Measurements from ENCODE around the gene TRIM40. TPM values are rescaled to one million over a fixed set of nuclear protein-coding genes. Genes with fewer than 3 reads are reported as not detected.
"Not testable (repeated sequence)": the region's sequence is repeated elsewhere in the genome, so short reads cannot be mapped to it uniquely, and the experiment has no call there.

The TRIM40 gene
- total and polyA plus RNA-seq, 9 donors = not detected

- no peak for DNase-seq
- intact Hi-C loops (cut with DNase I) = loop anchor here in 1 of 4 donors (5.0 kb wide), 1 partner anchor 275 kb away; no protein-coding TSS in a partner anchor
- 35 to 74% (median 57%) methylated on average over 2 of the region's 2 CpGs for WGBS, 3 donors
These were observed 3.9 kb upstream of the TRIM40 start for GRCh38 chr6:30131947-30132497.

GRCh38 chr6:30135147-30135546 is 793 bp upstream of the TRIM40 start:
- 77 to 89% (median 81%) methylated on average over 2 of the region's 2 CpGs for WGBS, 3 donors
- H3K4me3 ChIP-seq = no peak overlapping the region
- DNase-seq = no peak
- no peaks in the 10 kb centered on the region for H3K9me3 ChIP-seq
- H3K36me3 ChIP-seq = no peaks in the 10 kb centered on the region
- TF ChIP-seq POLR2A (IDR thresholded peaks at IDR 0.05) (no peak), EP300 (IDR thresholded peaks at IDR 0.05) (no peak)
- TF ChIP-seq, protein P1, sequence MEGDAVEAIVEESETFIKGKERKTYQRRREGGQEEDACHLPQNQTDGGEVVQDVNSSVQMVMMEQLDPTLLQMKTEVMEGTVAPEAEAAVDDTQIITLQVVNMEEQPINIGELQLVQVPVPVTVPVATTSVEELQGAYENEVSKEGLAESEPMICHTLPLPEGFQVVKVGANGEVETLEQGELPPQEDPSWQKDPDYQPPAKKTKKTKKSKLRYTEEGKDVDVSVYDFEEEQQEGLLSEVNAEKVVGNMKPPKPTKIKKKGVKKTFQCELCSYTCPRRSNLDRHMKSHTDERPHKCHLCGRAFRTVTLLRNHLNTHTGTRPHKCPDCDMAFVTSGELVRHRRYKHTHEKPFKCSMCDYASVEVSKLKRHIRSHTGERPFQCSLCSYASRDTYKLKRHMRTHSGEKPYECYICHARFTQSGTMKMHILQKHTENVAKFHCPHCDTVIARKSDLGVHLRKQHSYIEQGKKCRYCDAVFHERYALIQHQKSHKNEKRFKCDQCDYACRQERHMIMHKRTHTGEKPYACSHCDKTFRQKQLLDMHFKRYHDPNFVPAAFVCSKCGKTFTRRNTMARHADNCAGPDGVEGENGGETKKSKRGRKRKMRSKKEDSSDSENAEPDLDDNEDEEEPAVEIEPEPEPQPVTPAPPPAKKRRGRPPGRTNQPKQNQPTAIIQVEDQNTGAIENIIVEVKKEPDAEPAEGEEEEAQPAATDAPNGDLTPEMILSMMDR (IDR thresholded peaks at IDR 0.05) = no peak
- H3K27ac ChIP-seq = no peak overlapping the region
- no peaks in the 10 kb centered on the region for H3K4me1 ChIP-seq (ENCODE audit: insufficient read depth)
- intact Hi-C loops (cut with DNase I) = no loop called here
- H3K27me3 ChIP-seq = no peaks in the 10 kb centered on the region

More at GRCh38 chr6:30131947-30132497, 3.9 kb upstream of the TRIM40 start:
- H3K27me3 ChIP-seq = peaks cover 5% of the 10 kb centered on the region
- H3K36me3 ChIP-seq = no peaks in the 10 kb centered on the region
- H3K4me3 ChIP-seq = no peak overlapping the region
- TF ChIP-seq, protein P1 (IDR thresholded peaks at IDR 0.05) = no peak
- TF ChIP-seq POLR2A (IDR thresholded peaks at IDR 0.05) (no peak), EP300 (IDR thresholded peaks at IDR 0.05) (no peak)
- no peaks in the 10 kb centered on the region for H3K4me1 ChIP-seq (ENCODE audit: insufficient read depth)
- no peaks in the 10 kb centered on the region for H3K9me3 ChIP-seq
- no peak overlapping the region for H3K27ac ChIP-seq

- Histone ChIP-seq H3K36me3 (no peaks in the 10 kb centered on the region), H3K4me3 (no peak overlapping the region), H3K4me1 (ENCODE audit: insufficient read depth) (no peaks in the 10 kb centered on the region), H3K27me3 (no peaks in the 10 kb centered on the region), H3K27ac (no peak overlapping the region), H3K9me3 (no peaks in the 10 kb centered on the region)
- 72 to 77% (median 73%) methylated on average over 9 to 11 of the region's 11 CpGs for whole genome bisulfite sequencing, 3 donors
- intact Hi-C loops (cut with DNase I) = no loop called here
- TF ChIP-seq, protein P1 (IDR thresholded peaks at IDR 0.05) = no peak
- TF ChIP-seq POLR2A (IDR thresholded peaks at IDR 0.05) (no peak), EP300 (IDR thresholded peaks at IDR 0.05) (no peak)
- DNase-seq = no peak
These were observed 788 bp downstream of the TRIM40 start for GRCh38 chr6:30136570-30137286.

DNA sequence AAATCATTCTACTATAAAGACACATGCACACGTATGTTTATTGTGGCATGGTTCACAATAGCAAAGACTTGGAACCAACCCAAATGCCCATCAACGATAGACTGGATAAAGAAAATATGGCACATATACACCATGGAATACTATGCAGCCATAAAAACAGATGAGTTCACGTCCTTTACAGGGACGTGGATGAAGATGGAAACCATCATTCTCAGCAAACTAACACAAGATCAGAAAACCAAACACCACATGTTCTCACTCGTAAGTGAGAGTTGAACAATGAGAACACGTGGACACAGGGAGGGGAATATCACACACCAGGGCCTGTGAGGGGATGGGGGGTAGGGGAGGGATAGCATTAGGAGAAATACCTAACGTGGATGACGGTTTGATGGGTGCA is 4.3 kb downstream of the TRIM40 start:
- H3K27ac ChIP-seq; H3K4me1 ChIP-seq (ENCODE audit: insufficient read depth); intact Hi-C loops (cut with DNase I); H3K4me3 ChIP-seq; H3K9me3 ChIP-seq; H3K36me3 ChIP-seq; DNase-seq; H3K27me3 ChIP-seq: not testable (repeated sequence)
- WGBS, 3 donors = 82 to 85% (median 84%) methylated on average over 8 of the region's 8 CpGs

DNA sequence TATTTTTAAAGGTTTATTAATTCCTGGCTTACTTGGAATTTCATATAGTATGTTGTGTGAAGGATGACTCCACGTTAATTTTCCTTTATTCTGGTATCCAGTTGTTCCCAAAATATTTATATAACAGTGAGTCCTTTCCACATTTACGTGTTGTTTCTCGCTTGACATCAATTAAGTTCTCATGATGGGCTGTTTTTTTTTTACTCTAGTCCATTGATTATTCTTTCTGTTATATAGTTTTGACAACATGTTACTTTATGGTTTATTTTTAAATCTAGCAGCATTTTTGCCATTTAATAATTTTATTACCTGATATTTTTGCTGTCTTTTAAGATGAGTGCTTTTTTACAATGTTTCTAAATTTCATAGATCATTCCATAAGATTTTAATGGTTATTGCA is 6.7 kb downstream of the TRIM40 start:
- no peak overlapping the region for H3K27ac ChIP-seq
- no peaks in the 10 kb centered on the region for H3K36me3 ChIP-seq
- DNase-seq = no peak
- H3K4me3 ChIP-seq = no peak overlapping the region
- WGBS, 3 donors = 53 to 64% (median 56%) methylated on average over 3 of the region's 3 CpGs
- H3K9me3 ChIP-seq = no peaks in the 10 kb centered on the region
- no peaks in the 10 kb centered on the region for H3K4me1 ChIP-seq (ENCODE audit: insufficient read depth)
- TF ChIP-seq POLR2A (IDR thresholded peaks at IDR 0.05) = no peak
- TF ChIP-seq, protein P1 (IDR thresholded peaks at IDR 0.05) = no peak
- no peak for TF ChIP-seq EP300 (IDR thresholded peaks at IDR 0.05)
- intact Hi-C loops (cut with DNase I) = no loop called here
- H3K27me3 ChIP-seq = no peaks in the 10 kb centered on the region
